Stimulated activated CD8-positive, alpha-beta memory T cell treated with anti-CD3 and anti-CD28 coated beads, Interleukin-15, amount 100 ng/mL, for 48 hours (primary cell): ENCODE measurements around the gene GPR156.

Experiments used
- DNase-seq, 2 donors: peaks; one replicate each; pipeline ENCODE4 v3.0.0-alpha.2; 2020; ENCODE audit warnings: low read depth in 2 of 2

The GPR156 gene

DNA sequence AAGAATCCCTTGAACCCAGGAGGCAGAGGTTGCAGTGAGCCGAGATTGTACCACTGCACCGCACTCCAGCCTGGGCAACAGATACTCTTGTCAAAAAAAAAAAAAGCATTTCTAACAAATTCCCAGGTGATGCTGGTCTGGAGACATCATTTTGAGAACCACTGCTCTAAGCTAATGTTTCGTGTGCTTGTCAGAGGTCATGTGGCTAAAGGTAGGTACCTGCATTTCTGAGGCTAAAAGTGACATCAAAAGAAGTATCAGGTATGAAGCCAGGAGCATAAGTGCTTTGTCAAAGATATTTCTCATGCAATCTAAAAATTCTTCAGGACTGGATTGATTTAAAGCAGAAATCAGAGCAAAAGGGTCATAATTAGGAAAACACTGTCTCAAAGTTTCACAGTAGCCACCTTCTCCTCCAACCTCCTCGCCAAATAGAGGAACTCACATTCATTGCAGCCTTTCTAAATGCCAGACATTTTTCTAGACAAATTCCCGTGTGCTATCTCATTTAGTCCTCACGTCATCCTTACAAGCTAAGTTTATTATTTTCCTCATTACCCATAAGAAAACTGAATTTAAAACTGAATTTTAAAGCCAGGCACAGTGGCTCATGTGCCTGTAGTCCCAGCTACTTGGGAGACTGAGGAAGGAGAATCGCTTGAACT lies 165.0 kb downstream of the GPR156 start:
- no peak for DNase-seq
